ENCODE results near the gene MBNL2. TPM values are rescaled to one million over a fixed set of nuclear protein-coding genes. Genes with fewer than 3 reads are reported as not detected.

MBNL2 gene
- total RNA-seq, 1 donor from 2014 or later = 43.7 TPM

DNA sequence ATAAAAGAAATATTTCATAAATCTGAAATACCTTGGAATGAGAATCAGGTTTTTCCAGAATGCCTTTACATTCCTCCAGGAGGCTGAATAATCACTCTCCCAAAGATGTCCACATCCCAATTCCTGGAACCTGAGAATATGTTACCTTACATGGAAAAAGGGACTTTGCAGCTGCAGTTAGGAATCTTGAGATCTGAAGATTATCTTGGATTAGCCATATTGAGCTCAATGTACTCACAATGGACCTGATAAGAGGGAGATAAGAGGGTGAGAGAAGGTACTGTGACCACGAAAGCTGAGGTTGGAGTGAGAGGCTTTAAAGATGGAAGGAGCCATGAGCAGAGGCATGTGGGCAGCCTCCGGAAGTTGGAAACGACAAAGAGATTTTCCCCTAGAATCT, 36.8 kb upstream of the MBNL2 start:
- Mint-ChIP-seq H3K27me3 (no peaks in the 10 kb centered on the region), H3K9me3 (no peaks in the 10 kb centered on the region), H3K4me1 (ENCODE audit: unreplicated experiment) (no peaks in the 10 kb centered on the region), H3K36me3 (no peaks in the 10 kb centered on the region), H3K27ac (no peak overlapping the region), H3K4me3 (no peak overlapping the region)
- TF ChIP-seq, protein P1, sequence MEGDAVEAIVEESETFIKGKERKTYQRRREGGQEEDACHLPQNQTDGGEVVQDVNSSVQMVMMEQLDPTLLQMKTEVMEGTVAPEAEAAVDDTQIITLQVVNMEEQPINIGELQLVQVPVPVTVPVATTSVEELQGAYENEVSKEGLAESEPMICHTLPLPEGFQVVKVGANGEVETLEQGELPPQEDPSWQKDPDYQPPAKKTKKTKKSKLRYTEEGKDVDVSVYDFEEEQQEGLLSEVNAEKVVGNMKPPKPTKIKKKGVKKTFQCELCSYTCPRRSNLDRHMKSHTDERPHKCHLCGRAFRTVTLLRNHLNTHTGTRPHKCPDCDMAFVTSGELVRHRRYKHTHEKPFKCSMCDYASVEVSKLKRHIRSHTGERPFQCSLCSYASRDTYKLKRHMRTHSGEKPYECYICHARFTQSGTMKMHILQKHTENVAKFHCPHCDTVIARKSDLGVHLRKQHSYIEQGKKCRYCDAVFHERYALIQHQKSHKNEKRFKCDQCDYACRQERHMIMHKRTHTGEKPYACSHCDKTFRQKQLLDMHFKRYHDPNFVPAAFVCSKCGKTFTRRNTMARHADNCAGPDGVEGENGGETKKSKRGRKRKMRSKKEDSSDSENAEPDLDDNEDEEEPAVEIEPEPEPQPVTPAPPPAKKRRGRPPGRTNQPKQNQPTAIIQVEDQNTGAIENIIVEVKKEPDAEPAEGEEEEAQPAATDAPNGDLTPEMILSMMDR (conservative IDR thresholded peaks at IDR 0.05) = no peak
- DNase-seq (ENCODE audit: extremely low spot score, unreplicated experiment) = no peak

DNA sequence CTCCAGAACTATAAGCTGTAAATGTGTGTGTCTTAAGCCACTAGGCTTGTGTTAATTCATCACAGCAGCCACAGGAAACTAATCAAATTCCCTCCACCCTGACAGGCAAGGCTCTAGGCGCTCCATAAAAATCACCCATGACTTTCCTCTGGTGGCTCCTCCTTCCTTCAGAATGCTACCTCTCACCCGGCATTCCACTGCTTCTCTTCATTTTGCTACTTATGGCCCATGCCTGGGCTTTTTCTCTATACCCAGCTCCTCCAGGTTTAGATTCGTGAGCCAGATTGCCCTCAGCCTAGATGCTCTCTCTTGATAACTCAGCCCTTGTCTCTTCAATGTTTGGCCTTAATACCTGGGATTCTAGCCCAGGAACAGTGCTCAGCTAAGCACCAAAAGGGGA, 36.4 kb upstream of the MBNL2 start:
- no peaks in the 10 kb centered on the region for H3K9me3 Mint-ChIP-seq
- H3K36me3 Mint-ChIP-seq = no peaks in the 10 kb centered on the region
- no peaks in the 10 kb centered on the region for H3K4me1 Mint-ChIP-seq (ENCODE audit: unreplicated experiment)
- no peaks in the 10 kb centered on the region for H3K27me3 Mint-ChIP-seq
- DNase-seq (ENCODE audit: extremely low spot score, unreplicated experiment) = no peak
- H3K4me3 Mint-ChIP-seq = no peak overlapping the region
- H3K27ac Mint-ChIP-seq = no peak overlapping the region
- TF ChIP-seq, protein P1 (conservative IDR thresholded peaks at IDR 0.05) = no peak

DNA sequence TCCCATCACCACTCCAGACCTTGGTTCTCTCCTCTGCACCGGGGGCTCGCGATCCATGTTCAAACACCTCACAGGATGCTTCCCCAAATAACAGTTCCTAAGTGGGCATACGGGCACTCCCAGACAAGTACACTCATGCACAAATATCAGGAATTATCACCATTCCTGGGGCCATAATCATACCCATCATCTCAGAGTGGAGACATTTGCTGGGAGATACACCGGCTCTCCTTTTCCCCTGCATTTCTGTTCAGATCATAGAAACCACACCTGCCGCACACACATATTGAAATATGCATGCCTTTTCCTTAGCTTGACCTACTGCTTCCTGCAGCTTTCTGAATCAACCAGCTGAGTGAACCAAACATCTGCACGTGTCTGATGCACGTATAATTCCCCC, 33.9 kb upstream of the MBNL2 start:
- H3K27ac Mint-ChIP-seq = no peak overlapping the region
- H3K4me3 Mint-ChIP-seq = no peak overlapping the region
- H3K4me1 Mint-ChIP-seq (ENCODE audit: unreplicated experiment) = peaks cover 4% of the 10 kb centered on the region
- DNase-seq (ENCODE audit: extremely low spot score, unreplicated experiment) = no peak
- H3K9me3 Mint-ChIP-seq = no peaks in the 10 kb centered on the region
- H3K36me3 Mint-ChIP-seq = no peaks in the 10 kb centered on the region
- no peaks in the 10 kb centered on the region for H3K27me3 Mint-ChIP-seq
- TF ChIP-seq, protein P1 (conservative IDR thresholded peaks at IDR 0.05) = no peak

DNA sequence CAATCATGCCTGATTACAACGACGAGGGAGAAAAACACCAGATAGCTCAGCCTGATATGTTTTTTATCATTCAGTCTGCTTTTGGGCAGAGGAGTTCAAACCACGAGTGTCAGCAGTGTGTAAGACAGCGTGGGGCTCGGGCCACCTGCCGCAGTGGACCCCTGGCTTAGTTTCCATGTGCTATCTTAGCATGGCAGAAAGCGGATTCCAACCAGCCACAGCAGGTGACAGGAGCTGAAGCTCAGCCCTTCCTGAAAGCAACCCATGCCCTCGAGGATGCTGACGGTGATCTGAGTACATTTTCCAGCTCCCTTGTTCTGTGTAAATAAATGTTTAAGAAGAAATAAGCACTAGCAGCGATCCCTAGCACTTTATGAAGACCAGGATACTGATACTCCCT, 32.2 kb upstream of the MBNL2 start:
- no peak overlapping the region for H3K4me3 Mint-ChIP-seq
- TF ChIP-seq, protein P1 (conservative IDR thresholded peaks at IDR 0.05) = no peak
- peaks cover 2% of the 10 kb centered on the region for H3K9me3 Mint-ChIP-seq
- no peaks in the 10 kb centered on the region for H3K27me3 Mint-ChIP-seq
- H3K4me1 Mint-ChIP-seq (ENCODE audit: unreplicated experiment) = peaks cover 4% of the 10 kb centered on the region
- no peak overlapping the region for H3K27ac Mint-ChIP-seq
- no peak for DNase-seq (ENCODE audit: extremely low spot score, unreplicated experiment)
- no peaks in the 10 kb centered on the region for H3K36me3 Mint-ChIP-seq

DNA sequence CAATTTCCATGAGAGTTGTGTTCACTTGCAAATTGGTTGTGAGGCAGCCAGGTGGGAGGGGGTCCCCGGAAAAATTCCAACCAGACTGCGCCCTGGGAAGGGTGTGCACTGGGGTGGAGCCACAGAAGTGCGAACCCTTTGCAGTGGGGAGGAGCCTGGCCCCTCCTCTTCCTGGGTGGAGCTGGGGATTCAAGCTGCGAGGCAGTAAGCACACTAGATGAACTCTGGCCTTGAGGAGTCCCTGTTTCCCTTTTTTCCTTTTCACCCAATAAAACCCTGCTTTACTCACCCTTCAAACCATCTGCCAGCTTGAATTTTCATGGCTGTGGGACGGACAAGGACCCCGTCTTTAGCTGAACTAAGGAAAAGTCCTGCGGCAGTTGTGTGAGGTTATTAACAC, 31.0 kb upstream of the MBNL2 start:
- TF ChIP-seq, protein P1 (conservative IDR thresholded peaks at IDR 0.05) = no peak
- Mint-ChIP-seq H3K4me1 (ENCODE audit: unreplicated experiment) (peaks cover 4% of the 10 kb centered on the region), H3K4me3 (no peak overlapping the region), H3K36me3 (no peaks in the 10 kb centered on the region), H3K27me3 (no peaks in the 10 kb centered on the region), H3K9me3 (peaks cover 7% of the 10 kb centered on the region), H3K27ac (no peak overlapping the region)
- no peak for DNase-seq (ENCODE audit: extremely low spot score, unreplicated experiment)

DNA sequence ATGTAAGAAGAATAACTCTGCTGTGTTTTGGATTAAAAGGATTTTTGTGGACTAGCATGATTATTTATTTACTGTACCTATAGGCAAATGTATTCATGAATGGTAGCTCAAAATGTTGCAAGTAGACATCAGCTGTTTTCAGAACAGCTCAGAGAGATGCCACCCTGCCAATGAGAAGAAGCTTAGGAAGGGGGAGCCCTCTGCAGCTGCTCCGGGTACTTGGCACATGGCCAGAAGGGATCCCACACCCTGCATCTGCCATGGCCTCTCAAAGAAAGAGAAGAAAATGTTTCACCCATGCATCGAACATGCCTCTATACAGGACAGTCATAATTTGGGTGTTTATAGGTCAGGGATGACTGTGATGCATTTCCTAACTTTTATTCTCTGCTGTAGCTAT, 30.5 kb upstream of the MBNL2 start:
- no peak for DNase-seq (ENCODE audit: extremely low spot score, unreplicated experiment)
- Mint-ChIP-seq H3K36me3 (no peaks in the 10 kb centered on the region), H3K4me1 (ENCODE audit: unreplicated experiment) (peaks cover 4% of the 10 kb centered on the region), H3K27ac (no peak overlapping the region), H3K27me3 (no peaks in the 10 kb centered on the region), H3K4me3 (no peak overlapping the region), H3K9me3 (peaks cover 7% of the 10 kb centered on the region)
- TF ChIP-seq, protein P1 (conservative IDR thresholded peaks at IDR 0.05) = no peak
